Activated naive CD4-positive, alpha-beta T cell treated with anti-CD3 and anti-CD28 coated beads for 36 hours (primary cell): ENCODE data around the gene VWA1. TPM values are rescaled to one million over a fixed set of nuclear protein-coding genes. Genes with fewer than 3 reads are reported as not detected.

ENCODE experiments used
- CTCF ChIA-PET: fragments of 350-600 bp; sonication (Branson Sonifier 250); formaldehyde crosslinking; loops from one replicate; lab custom pipeline; 2021; ENCODE audit warnings: antibody characterized with exemption; lab: Charles Lee
- DNase-seq: peaks from one replicate; pipeline ENCODE4 v3.0.0-alpha.2; 2020
- H3K27ac Mint-ChIP-seq: one replicate; pipeline ENCODE4 v1.8.0; 2021; ENCODE audit warnings: mild to moderate bottlenecking, mixed read lengths
- H3K27me3 Mint-ChIP-seq: one replicate; pipeline ENCODE4 v1.8.0; 2021; ENCODE audit warnings: low read depth, mixed read lengths
- H3K36me3 Mint-ChIP-seq: one replicate; pipeline ENCODE4 v1.8.0; 2021; ENCODE audit warnings: low read depth, mixed read lengths
- H3K4me1 Mint-ChIP-seq: one replicate; pipeline ENCODE4 v1.8.0; 2021; ENCODE audit warnings: low read depth, mixed read lengths
- H3K4me3 Mint-ChIP-seq: one replicate; pipeline ENCODE4 v1.8.0; 2021; ENCODE audit warnings: mild to moderate bottlenecking, moderate library complexity, mixed read lengths
- H3K9me3 Mint-ChIP-seq: one replicate; pipeline ENCODE4 v1.8.0; 2021; ENCODE audit warnings: mixed read lengths
- intact Hi-C: fragments of 100-400 bp; cut with micrococcal nuclease; formaldehyde crosslinking; loops from one replicate; pipeline ENCODE4 v1.15.1; 2023
- total RNA-seq, 2 experiments: library from RNA; stranded (reverse); gene quantifications; one replicate each; pipeline ENCODE4 v1.2.3, GENCODE V29; 2021

VWA1 gene
- total RNA-seq, result under 1 TPM; 0.72 to 0.74 TPM

DNA sequence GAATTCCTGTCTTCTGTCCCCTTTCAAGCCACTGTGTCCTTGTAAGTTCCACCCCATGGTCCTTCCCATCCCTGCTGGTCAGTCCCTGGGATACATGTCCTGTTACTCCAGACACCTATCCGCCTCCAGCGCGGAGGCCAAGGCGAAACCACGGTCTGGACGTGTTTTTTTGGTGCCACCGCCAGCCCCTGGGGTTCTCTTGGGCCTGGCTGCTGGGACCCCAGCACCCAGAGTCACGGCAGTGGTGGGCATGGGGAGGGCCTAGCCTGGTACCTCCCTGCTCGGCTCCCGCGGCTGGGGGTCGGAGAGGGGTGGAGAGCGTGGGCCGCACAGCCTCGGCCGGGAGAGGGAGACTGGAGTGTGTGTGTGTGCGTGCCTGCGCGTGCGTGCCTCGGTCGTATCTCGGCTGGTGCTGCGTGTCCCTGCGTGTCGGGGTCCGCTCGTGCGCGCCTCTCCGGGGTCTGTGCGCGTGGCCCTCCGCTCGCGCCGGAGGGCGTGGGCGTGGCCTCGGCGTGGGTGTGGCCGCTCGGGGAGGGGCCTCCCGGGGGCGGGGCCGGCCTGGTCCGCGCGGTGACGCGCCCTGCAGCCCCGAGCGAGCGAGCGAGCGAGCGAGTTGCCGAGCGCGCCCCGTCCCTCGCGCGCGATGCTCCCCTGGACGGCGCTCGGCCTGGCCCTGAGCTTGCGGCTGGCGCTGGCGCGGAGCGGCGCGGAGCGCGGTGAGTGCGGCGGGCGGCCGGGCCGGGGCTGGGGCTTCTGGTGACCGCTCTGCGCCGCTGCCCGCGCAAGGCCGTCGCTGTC is at the start of gene VWA1:
Gene VWA1, plus strand, starts transcription at position 585 of the 798 bp plus-strand sequence. Its CDS starts 59 bp downstream, at position 644.
- DNase-seq, result peak; percentile 48
- Mint-ChIP-seq H3K4me3 (peak within 1 kb of the TSS; percentile 60), H3K9me3 (no peaks in the 10 kb centered on the region), H3K27ac (no peak within 1 kb of the TSS), H3K36me3 (no peaks in the 10 kb centered on the region), H3K27me3 (peaks cover 21% of the 10 kb centered on the region), H3K4me1 (peaks cover 11% of the 10 kb centered on the region)
- intact Hi-C loops, result no loop called here
- CTCF ChIA-PET, result no interaction called here

- H3K27ac Mint-ChIP-seq, result no peak overlapping the region
- H3K27me3 Mint-ChIP-seq, result no peaks in the 10 kb centered on the region
- peaks cover 36% of the 10 kb centered on the region for H3K36me3 Mint-ChIP-seq
Measured at GRCh38 chr1:1385931-1386330, 49.6 kb upstream of the VWA1 start.

DNA sequence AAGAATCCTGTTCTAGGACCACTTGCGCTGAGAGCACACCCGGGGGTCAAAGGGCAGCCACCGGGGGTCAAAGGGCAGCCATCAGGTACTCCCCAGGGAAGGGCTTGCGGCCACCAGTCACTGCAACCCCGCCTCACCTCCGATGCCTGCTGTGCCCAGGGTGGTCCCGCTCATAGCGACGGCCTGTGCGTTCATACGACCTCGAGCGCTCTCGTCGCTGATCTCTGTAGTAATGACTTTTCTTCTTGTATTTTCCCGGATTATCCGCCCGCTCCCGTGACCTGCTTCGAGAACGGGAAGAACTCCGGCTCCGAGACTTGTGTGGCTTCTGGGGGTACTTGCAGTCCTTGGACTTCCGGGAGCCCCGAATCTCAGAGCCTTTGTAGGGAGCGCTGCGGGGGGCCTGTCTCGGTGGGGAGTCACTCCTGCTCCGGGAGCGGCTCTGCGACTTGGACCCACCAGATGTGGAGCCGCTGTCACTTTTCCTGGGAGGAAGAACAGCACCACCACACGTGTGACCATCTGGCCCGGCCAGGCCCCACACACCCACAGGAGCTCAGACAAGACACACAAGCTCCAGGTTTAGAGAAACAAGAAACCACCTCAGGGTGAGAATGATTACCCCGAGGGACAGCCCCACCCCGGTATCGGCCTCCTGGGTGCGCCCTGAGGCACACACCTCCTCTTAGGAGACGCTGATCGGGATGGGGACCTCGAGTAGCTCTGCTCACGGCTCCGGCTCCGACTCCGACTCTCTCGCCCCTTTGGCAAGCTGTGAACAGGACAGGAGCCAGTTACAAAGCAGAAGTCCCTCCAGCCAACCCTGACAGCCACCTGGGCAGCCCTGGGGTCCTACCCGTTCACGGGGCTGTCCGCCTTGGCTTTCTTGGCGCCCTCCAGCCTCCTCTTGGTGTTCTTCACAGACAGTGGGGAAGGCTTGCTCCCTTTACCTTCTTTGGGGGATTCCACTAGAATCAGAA is 48.1 kb upstream of the VWA1 start:
- DNase-seq, result no peak
- Mint-ChIP-seq H3K4me1 (no peaks in the 10 kb centered on the region), H3K27ac (no peak overlapping the region), H3K4me3 (no peak overlapping the region), H3K9me3 (no peaks in the 10 kb centered on the region), H3K27me3 (no peaks in the 10 kb centered on the region), H3K36me3 (peaks cover 45% of the 10 kb centered on the region)
- intact Hi-C loops, result no loop called here
- CTCF ChIA-PET, result no interaction called here

More at GRCh38 chr1:1385931-1386330, 49.6 kb upstream of the VWA1 start:
- Mint-ChIP-seq H3K4me3 (no peak overlapping the region), H3K4me1 (no peaks in the 10 kb centered on the region), H3K9me3 (no peaks in the 10 kb centered on the region)
- DNase-seq, result no peak
- CTCF ChIA-PET, result no interaction called here
- intact Hi-C loops, result no loop called here

- H3K9me3 Mint-ChIP-seq, result no peaks in the 10 kb centered on the region
- H3K4me3 Mint-ChIP-seq, result no peak overlapping the region
- no peak overlapping the region for H3K27ac Mint-ChIP-seq
- H3K4me1 Mint-ChIP-seq, result no peaks in the 10 kb centered on the region
- peaks cover 46% of the 10 kb centered on the region for H3K36me3 Mint-ChIP-seq
- intact Hi-C loops, result no loop called here
- H3K27me3 Mint-ChIP-seq, result no peaks in the 10 kb centered on the region
- no peak for DNase-seq
- CTCF ChIA-PET, result no interaction called here
Measured at GRCh38 chr1:1388078-1388472, 47.4 kb upstream of the VWA1 start.

- no peak overlapping the region for H3K27ac Mint-ChIP-seq
- no peak overlapping the region for H3K4me3 Mint-ChIP-seq
- peaks cover 7% of the 10 kb centered on the region for H3K4me1 Mint-ChIP-seq
- CTCF ChIA-PET, result interaction anchor here (1.6 kb wide), 1 partner anchor 50 kb away, joined by 3 read pairs; no protein-coding TSS in a partner anchor
- intact Hi-C loops, result no loop called here
- no peak for DNase-seq
- H3K27me3 Mint-ChIP-seq, result no peaks in the 10 kb centered on the region
- peaks cover 65% of the 10 kb centered on the region for H3K36me3 Mint-ChIP-seq
- no peaks in the 10 kb centered on the region for H3K9me3 Mint-ChIP-seq
Measured at GRCh38 chr1:1390675-1391074, 44.8 kb upstream of the VWA1 start.

- CTCF ChIA-PET, result interaction anchor here (1.1 to 1.6 kb wide), 2 partner anchors 19 to 50 kb away, joined by 3 read pairs; no protein-coding TSS in a partner anchor
- Mint-ChIP-seq H3K27ac (peak overlapping the region; percentile 24), H3K9me3 (no peaks in the 10 kb centered on the region), H3K36me3 (peaks cover 66% of the 10 kb centered on the region), H3K4me1 (peaks cover 9% of the 10 kb centered on the region), H3K27me3 (no peaks in the 10 kb centered on the region), H3K4me3 (no peak overlapping the region)
- intact Hi-C loops, result no loop called here
- DNase-seq, result no peak
Measured at GRCh38 chr1:1391225-1391624, 44.3 kb upstream of the VWA1 start.

- Mint-ChIP-seq H3K4me3 (no peak overlapping the region), H3K4me1 (peaks cover 19% of the 10 kb centered on the region), H3K27ac (no peak overlapping the region), H3K36me3 (peaks cover 60% of the 10 kb centered on the region), H3K27me3 (no peaks in the 10 kb centered on the region), H3K9me3 (no peaks in the 10 kb centered on the region)
- CTCF ChIA-PET, result no interaction called here
- intact Hi-C loops, result no loop called here
- no peak for DNase-seq
Measured at GRCh38 chr1:1393014-1393413, 42.5 kb upstream of the VWA1 start.

GRCh38 chr1:1393428-1393827 is 42.1 kb upstream of the VWA1 start:
- CTCF ChIA-PET, result no interaction called here
- no peak for DNase-seq
- Mint-ChIP-seq H3K4me3 (no peak overlapping the region), H3K4me1 (peaks cover 23% of the 10 kb centered on the region), H3K36me3 (peaks cover 62% of the 10 kb centered on the region), H3K27me3 (no peaks in the 10 kb centered on the region), H3K9me3 (no peaks in the 10 kb centered on the region), H3K27ac (no peak overlapping the region)
- intact Hi-C loops, result no loop called here

- intact Hi-C loops, result no loop called here
- no peak for DNase-seq
- Mint-ChIP-seq H3K4me3 (no peak overlapping the region), H3K27me3 (no peaks in the 10 kb centered on the region), H3K9me3 (no peaks in the 10 kb centered on the region), H3K36me3 (peaks cover 59% of the 10 kb centered on the region), H3K27ac (no peak overlapping the region), H3K4me1 (peaks cover 23% of the 10 kb centered on the region)
- CTCF ChIA-PET, result no interaction called here
Measured at GRCh38 chr1:1394116-1394515, 41.4 kb upstream of the VWA1 start.

- Mint-ChIP-seq H3K36me3 (peaks cover 55% of the 10 kb centered on the region), H3K4me1 (peaks cover 25% of the 10 kb centered on the region), H3K9me3 (no peaks in the 10 kb centered on the region), H3K27ac (peak overlapping the region; percentile 65), H3K4me3 (no peak overlapping the region), H3K27me3 (no peaks in the 10 kb centered on the region)
- CTCF ChIA-PET, result interaction anchor here (1.5 kb wide), 1 partner anchor 20 kb away, joined by 3 read pairs; the partner anchor contains the start of gene AURKAIP1
- intact Hi-C loops, result no loop called here
- DNase-seq, result no peak
Measured at GRCh38 chr1:1395166-1395565, 40.3 kb upstream of the VWA1 start.

- CTCF ChIA-PET, result interaction anchor here (1.0 kb wide), 1 partner anchor 43 kb away, joined by 4 read pairs; no protein-coding TSS in a partner anchor
- no peaks in the 10 kb centered on the region for H3K27me3 Mint-ChIP-seq
- intact Hi-C loops, result loop anchor here (2.0 kb wide), 2 partner anchors 107 to 115 kb away; partner anchors contain the start of gene ATAD3A
- DNase-seq, result no peak
- peaks cover 51% of the 10 kb centered on the region for H3K4me1 Mint-ChIP-seq
- H3K36me3 Mint-ChIP-seq, result peaks cover 57% of the 10 kb centered on the region
- no peaks in the 10 kb centered on the region for H3K9me3 Mint-ChIP-seq
- peak overlapping the region; percentile 91 for H3K4me3 Mint-ChIP-seq
- peak overlapping the region; percentile 79 for H3K27ac Mint-ChIP-seq
Measured at GRCh38 chr1:1397839-1398523, 37.5 kb upstream of the VWA1 start.
